ES-I3 (cell line): Measurements from ENCODE around the gene BRD2.
A peak's percentile ranks its signal among the peaks of the same experiment; 100 is the strongest.

Experiments used
- H3K36me3 ChIP-seq: 2 replicates; pipeline ENCODE4 v1.6.1; 2013; ENCODE audit warnings: mild to moderate bottlenecking, low read length, control low read depth, moderate library complexity; ENCODE audit not compliant: insufficient read depth
- H3K4me1 ChIP-seq: 2 replicates; pipeline ENCODE4 v1.6.1; 2013; ENCODE audit warnings: mild to moderate bottlenecking, control low read depth, low read length; ENCODE audit not compliant: insufficient read depth
- H3K9ac ChIP-seq: 2 replicates; pipeline ENCODE4 v1.6.1; 2013; ENCODE audit warnings: low read depth, mild to moderate bottlenecking, low read length, moderate library complexity
- H3K9me3 ChIP-seq: 2 replicates; pipeline ENCODE4 v1.6.1; 2013; ENCODE audit warnings: mild to moderate bottlenecking, low read length, moderate library complexity; ENCODE audit not compliant: control insufficient read depth, insufficient read depth

The BRD2 gene

DNA sequence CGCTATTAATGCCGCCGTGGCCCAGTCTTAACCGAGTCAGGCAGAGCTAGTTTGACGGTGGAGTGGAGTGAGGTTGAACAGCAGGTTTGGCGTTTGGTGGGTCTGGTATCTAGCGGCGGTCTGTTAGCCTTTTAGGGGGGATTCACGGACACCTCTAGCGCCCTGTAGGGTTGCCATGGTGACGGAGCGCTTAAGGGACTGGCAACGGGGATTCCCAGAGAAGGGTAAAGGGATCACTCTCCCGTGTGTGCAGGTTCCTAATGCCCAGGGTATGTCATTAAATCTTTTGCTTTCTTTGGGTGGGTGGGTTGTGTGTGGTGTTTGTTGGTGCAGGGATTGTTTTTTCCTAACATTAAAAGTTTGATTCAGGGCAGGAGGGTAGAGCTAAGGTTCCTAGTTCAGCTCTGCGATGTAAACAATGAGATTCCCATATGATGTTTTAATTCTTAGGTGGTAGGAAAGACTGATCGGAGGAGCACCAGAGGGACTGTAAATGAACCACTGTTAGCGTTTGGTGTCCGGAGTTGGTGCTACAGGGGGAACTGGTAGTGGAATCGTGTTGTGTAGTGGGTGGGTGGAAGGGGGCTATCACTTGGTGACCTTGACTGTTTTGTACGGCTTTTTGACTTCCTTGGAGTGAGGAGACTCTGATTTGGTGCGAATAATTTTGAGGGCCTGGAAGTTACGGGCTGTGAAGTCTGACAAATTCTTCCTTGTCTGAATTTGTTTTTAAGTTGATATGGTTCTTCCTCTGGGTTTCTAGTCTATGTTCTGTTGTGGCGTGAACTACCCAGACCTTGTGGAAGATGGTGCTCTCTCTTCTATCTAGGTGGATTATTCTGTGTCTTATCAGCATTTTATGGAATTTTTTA, 5.0 kb downstream of the BRD2 start:
- no peaks in the 10 kb centered on the region for H3K9me3 ChIP-seq
- peak overlapping the region; percentile 84 for H3K9ac ChIP-seq
- H3K36me3 ChIP-seq = peaks cover 54% of the 10 kb centered on the region
- H3K4me1 ChIP-seq = no peaks in the 10 kb centered on the region; the same call in 1 of the 2 replicates

GRCh38 chr6:32974016-32974333, 5.6 kb downstream of the BRD2 start:
- Histone ChIP-seq H3K9ac (peak overlapping the region; percentile 84; the same call in 1 of the 2 replicates), H3K36me3 (peaks cover 59% of the 10 kb centered on the region), H3K9me3 (no peaks in the 10 kb centered on the region), H3K4me1 (no peaks in the 10 kb centered on the region; the same call in 1 of the 2 replicates)

DNA sequence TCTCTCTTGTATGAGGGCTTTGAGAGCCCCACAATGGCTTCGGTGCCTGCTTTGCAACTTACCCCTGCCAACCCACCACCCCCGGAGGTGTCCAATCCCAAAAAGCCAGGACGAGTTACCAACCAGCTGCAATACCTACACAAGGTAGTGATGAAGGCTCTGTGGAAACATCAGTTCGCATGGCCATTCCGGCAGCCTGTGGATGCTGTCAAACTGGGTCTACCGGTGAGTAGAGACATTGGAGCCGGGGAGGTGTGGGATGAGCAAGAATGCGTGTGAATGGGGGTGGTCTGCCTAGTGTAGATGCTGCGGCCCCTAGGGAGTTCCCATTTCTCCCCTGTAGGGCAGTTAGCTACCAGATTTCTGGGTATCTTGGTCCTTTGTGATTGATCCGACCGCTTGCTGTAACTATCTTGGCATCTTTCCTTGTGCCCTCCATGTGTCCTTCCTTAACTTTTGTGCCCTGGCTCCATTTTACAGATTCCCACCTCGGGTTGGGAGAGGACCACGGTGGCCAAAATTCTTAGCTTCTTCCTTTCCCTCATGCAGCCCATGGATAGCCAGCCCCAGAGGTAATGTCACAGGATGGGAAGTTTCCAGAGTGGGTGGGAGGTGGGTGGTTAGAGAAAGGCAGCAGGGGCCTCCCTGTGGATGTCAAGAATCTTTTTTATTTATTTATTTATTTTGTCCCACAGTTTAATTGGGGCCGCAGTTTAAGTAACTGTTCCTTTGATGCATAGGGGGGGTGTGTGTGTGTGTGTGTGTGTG, 6.3 kb downstream of the BRD2 start:
- Histone ChIP-seq H3K9me3 (no peaks in the 10 kb centered on the region), H3K4me1 (no peaks in the 10 kb centered on the region; the same call in 1 of the 2 replicates), H3K36me3 (peaks cover 66% of the 10 kb centered on the region), H3K9ac (peak overlapping the region; percentile 84; the same call in 1 of the 2 replicates)

DNA sequence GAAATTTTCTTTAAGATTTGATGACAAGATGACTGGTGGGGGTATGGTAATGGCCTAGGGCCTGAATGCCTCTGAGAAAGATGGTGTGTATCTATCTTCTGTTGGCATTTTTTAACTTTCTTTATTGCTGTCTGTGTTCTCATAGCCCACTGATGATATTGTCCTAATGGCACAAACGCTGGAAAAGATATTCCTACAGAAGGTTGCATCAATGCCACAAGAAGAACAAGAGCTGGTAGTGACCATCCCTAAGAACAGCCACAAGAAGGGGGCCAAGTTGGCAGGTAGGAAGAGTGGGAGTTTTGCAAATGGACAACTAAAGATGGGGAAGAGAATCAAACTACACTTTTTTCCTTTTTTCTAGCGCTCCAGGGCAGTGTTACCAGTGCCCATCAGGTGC, 7.5 kb downstream of the BRD2 start:
- no peak overlapping the region for H3K9ac ChIP-seq

DNA sequence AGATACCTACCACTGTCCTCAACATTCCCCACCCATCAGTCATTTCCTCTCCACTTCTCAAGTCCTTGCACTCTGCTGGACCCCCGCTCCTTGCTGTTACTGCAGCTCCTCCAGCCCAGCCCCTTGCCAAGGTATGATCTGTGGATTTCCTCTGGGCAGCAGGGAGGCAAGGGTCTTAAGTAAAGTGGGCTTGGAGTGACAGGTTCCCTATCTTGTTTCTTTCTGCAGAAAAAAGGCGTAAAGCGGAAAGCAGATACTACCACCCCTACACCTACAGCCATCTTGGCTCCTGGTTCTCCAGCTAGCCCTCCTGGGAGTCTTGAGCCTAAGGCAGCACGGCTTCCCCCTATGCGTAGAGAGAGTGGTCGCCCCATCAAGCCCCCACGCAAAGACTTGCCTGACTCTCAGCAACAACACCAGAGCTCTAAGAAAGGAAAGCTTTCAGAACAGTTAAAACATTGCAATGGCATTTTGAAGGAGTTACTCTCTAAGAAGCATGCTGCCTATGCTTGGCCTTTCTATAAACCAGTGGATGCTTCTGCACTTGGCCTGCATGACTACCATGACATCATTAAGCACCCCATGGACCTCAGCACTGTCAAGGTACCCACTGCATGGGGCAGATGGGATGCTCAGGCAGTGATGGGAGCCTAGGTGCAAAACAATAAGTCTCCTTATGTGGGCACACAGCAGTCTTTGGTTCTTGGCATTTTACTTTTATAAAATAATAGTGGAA, 8.1 kb downstream of the BRD2 start:
- no peak overlapping the region for H3K9ac ChIP-seq
- H3K9me3 ChIP-seq = no peaks in the 10 kb centered on the region
- H3K36me3 ChIP-seq = peaks cover 80% of the 10 kb centered on the region
- H3K4me1 ChIP-seq = no peaks in the 10 kb centered on the region; the same call in 1 of the 2 replicates

More for the DNA sequence above, 7.5 kb downstream of the BRD2 start:
- Histone ChIP-seq H3K9me3 (no peaks in the 10 kb centered on the region), H3K4me1 (no peaks in the 10 kb centered on the region; the same call in 1 of the 2 replicates), H3K36me3 (peaks cover 78% of the 10 kb centered on the region)

DNA sequence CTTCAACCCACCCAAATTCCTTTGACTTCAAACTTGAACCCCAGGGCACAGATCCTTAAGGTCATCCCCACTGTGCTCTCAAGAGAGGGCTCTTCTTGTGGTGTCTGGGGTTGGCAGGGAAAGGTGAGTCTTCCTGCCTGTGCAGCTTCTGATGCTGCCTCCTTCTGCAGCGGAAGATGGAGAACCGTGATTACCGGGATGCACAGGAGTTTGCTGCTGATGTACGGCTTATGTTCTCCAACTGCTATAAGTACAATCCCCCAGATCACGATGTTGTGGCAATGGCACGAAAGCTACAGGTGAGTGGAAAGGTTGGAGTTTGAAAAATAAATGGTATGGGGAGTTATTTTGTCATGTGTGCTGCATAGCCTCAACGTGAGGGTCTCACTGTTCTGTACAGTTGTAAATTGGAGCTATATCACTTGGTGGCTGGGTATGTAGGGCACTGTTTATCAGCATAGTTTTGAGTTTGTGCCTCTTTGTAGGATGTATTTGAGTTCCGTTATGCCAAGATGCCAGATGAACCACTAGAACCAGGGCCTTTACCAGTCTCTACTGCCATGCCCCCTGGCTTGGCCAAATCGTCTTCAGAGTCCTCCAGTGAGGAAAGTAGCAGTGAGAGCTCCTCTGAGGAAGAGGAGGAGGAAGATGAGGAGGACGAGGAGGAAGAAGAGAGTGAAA, 9.0 kb downstream of the BRD2 start:
- H3K9me3 ChIP-seq = no peaks in the 10 kb centered on the region
- H3K9ac ChIP-seq = no peak overlapping the region
- H3K4me1 ChIP-seq = no peaks in the 10 kb centered on the region; the same call in 1 of the 2 replicates

GRCh38 chr6:32977953-32978324, 9.5 kb downstream of the BRD2 start:
- no peak overlapping the region for H3K9ac ChIP-seq
- no peaks in the 10 kb centered on the region; the same call in 1 of the 2 replicates for H3K4me1 ChIP-seq
- peaks cover 79% of the 10 kb centered on the region for H3K36me3 ChIP-seq
- H3K9me3 ChIP-seq = no peaks in the 10 kb centered on the region

More for the DNA sequence above, 9.0 kb downstream of the BRD2 start:
- H3K36me3 ChIP-seq = peaks cover 80% of the 10 kb centered on the region

DNA sequence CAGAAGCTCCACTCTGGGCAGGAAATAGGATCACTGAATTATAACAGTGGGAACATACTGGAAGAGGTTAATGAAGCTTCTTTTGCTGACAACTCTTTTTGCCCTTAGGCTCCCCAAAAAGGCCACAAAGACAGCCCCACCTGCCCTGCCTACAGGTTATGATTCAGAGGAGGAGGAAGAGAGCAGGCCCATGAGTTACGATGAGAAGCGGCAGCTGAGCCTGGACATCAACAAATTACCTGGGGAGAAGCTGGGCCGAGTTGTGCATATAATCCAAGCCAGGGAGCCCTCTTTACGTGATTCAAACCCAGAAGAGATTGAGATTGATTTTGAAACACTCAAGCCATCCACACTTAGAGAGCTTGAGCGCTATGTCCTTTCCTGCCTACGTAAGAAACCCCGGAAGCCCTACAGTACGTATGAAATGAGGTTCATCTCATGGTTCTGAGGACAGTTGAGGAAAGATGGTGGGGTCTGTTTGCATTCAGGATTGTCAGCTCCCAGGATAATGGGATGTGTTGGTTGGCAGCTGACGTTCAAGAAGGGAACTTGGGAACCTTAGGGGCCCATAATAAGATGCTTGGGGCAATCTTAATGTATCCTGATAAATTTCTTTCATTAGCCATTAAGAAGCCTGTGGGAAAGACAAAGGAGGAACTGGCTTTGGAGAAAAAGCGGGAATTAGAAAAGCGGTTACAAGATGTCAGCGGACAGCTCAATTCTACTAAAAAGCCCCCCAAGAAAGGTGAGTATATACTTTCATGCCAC, 11.5 kb downstream of the BRD2 start:
- no peak overlapping the region for H3K9ac ChIP-seq
- peaks cover 4% of the 10 kb centered on the region for H3K4me1 ChIP-seq
- no peaks in the 10 kb centered on the region for H3K9me3 ChIP-seq
- peaks cover 60% of the 10 kb centered on the region for H3K36me3 ChIP-seq

GRCh38 chr6:32980488-32981038, 12.2 kb downstream of the BRD2 start:
- Histone ChIP-seq H3K9me3 (no peaks in the 10 kb centered on the region), H3K9ac (no peak overlapping the region), H3K4me1 (peaks cover 4% of the 10 kb centered on the region; the same call in 1 of the 2 replicates), H3K36me3 (peaks cover 54% of the 10 kb centered on the region)

- peaks cover 4% of the 10 kb centered on the region; the same call in 1 of the 2 replicates for H3K4me1 ChIP-seq
- no peaks in the 10 kb centered on the region for H3K9me3 ChIP-seq
- peaks cover 37% of the 10 kb centered on the region for H3K36me3 ChIP-seq
- no peak overlapping the region for H3K9ac ChIP-seq
Observed at GRCh38 chr6:32982084-32982701, 13.8 kb downstream of the BRD2 start.

- no peaks in the 10 kb centered on the region for H3K9me3 ChIP-seq
- H3K36me3 ChIP-seq = peaks cover 30% of the 10 kb centered on the region
- peaks cover 4% of the 10 kb centered on the region; the same call in 1 of the 2 replicates for H3K4me1 ChIP-seq
- no peak overlapping the region for H3K9ac ChIP-seq
Observed at GRCh38 chr6:32982702-32983492, 14.5 kb downstream of the BRD2 start.

DNA sequence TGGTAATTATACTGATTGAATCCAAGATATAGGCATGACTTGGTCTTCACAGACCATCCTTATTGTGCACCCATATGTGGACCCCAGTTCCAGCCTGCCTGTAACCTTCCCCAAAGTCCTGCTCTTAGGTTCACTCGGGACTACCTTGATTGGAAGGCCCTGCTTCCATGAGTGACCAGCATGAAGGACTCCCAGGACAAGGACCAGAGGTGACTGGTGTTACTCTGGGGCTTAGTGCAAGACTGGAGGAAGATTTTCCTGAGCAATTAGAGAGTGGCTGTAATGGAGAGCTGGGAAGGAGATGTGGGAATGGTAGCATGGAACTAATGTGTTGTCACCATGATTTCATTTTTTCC, 15.1 kb downstream of the BRD2 start:
- no peaks in the 10 kb centered on the region for H3K9me3 ChIP-seq
- peaks cover 25% of the 10 kb centered on the region for H3K36me3 ChIP-seq
- no peak overlapping the region for H3K9ac ChIP-seq
- H3K4me1 ChIP-seq = peaks cover 4% of the 10 kb centered on the region; the same call in 1 of the 2 replicates
